ENCODE measurements around the gene MAGEA2.
"Not testable (repeated sequence)": the region's sequence is repeated elsewhere in the genome, so short reads cannot be mapped to it uniquely, and the experiment has no call there.

The MAGEA2 gene

GRCh38 chrX:152735101-152735500, 18.5 kb downstream of the MAGEA2 start:
- Histone ChIP-seq H3K36me3 (ENCODE audit: control insufficient read depth, insufficient read depth, low read length) (no peaks in the 10 kb centered on the region), H3K4me3 (ENCODE audit: low read length) (no peak overlapping the region), H3K9ac (ENCODE audit: low read length) (no peak overlapping the region), H3K27me3 (ENCODE audit: control insufficient read depth, insufficient read depth, low read length) (no peaks in the 10 kb centered on the region), H3K4me1 (ENCODE audit: control insufficient read depth, insufficient read depth, low read length) (no peaks in the 10 kb centered on the region), H3K27ac (ENCODE audit: low read depth, low read length) (no peak overlapping the region)

- not testable (repeated sequence) for H3K4me1 ChIP-seq (ENCODE audit: control insufficient read depth, insufficient read depth, low read length); H3K27ac ChIP-seq (ENCODE audit: low read depth, low read length); H3K36me3 ChIP-seq (ENCODE audit: control insufficient read depth, insufficient read depth, low read length); H3K9ac ChIP-seq (ENCODE audit: low read length); H3K4me3 ChIP-seq (ENCODE audit: low read length); H3K27me3 ChIP-seq (ENCODE audit: control insufficient read depth, insufficient read depth, low read length)
Measured at GRCh38 chrX:152734143-152734858, 19.3 kb downstream of the MAGEA2 start.

GRCh38 chrX:152733261-152733975, 20.2 kb downstream of the MAGEA2 start, which contains the start of the genes CSAG1 and MAGEA12:
Gene CSAG1, minus strand, starts transcription at chrX:152733721. Its CDS starts 1,261 bp downstream, at chrX:152732460.
Gene MAGEA12, plus strand, starts transcription at chrX:152733757. Its CDS starts 2,405 bp downstream, at chrX:152736162.
- H3K36me3 ChIP-seq (ENCODE audit: control insufficient read depth, insufficient read depth, low read length) = no peaks in the 10 kb centered on the region
- H3K9ac ChIP-seq (ENCODE audit: low read length) = no peak within 1 kb of the TSS
- H3K4me3 ChIP-seq (ENCODE audit: low read length) = no peak within 1 kb of the TSS
- H3K27me3 ChIP-seq (ENCODE audit: control insufficient read depth, insufficient read depth, low read length) = no peaks in the 10 kb centered on the region
- no peak within 1 kb of the TSS for H3K27ac ChIP-seq (ENCODE audit: low read depth, low read length)
- no peaks in the 10 kb centered on the region for H3K4me1 ChIP-seq (ENCODE audit: control insufficient read depth, insufficient read depth, low read length)

- Histone ChIP-seq H3K9ac (ENCODE audit: low read length) (no peak overlapping the region), H3K4me1 (ENCODE audit: control insufficient read depth, insufficient read depth, low read length) (no peaks in the 10 kb centered on the region), H3K4me3 (ENCODE audit: low read length) (no peak overlapping the region), H3K27me3 (ENCODE audit: control insufficient read depth, insufficient read depth, low read length) (no peaks in the 10 kb centered on the region), H3K27ac (ENCODE audit: low read depth, low read length) (no peak overlapping the region), H3K36me3 (ENCODE audit: control insufficient read depth, insufficient read depth, low read length) (no peaks in the 10 kb centered on the region)
Measured at GRCh38 chrX:152725409-152725808, 28.2 kb downstream of the MAGEA2 start.

GRCh38 chrX:152713815-152714787, 39.5 kb downstream of the MAGEA2 start, which contains the start of gene MAGEA2B:
Gene MAGEA2B, plus strand, starts transcription at chrX:152714628. Its CDS starts 2,479 bp downstream, at chrX:152717107.
- H3K4me1 ChIP-seq (ENCODE audit: control insufficient read depth, insufficient read depth, low read length); H3K27ac ChIP-seq (ENCODE audit: low read depth, low read length); H3K27me3 ChIP-seq (ENCODE audit: control insufficient read depth, insufficient read depth, low read length); H3K36me3 ChIP-seq (ENCODE audit: control insufficient read depth, insufficient read depth, low read length); H3K9ac ChIP-seq (ENCODE audit: low read length); H3K4me3 ChIP-seq (ENCODE audit: low read length): not testable (repeated sequence)

- not testable (repeated sequence) for H3K4me1 ChIP-seq (ENCODE audit: control insufficient read depth, insufficient read depth, low read length); H3K36me3 ChIP-seq (ENCODE audit: control insufficient read depth, insufficient read depth, low read length); H3K4me3 ChIP-seq (ENCODE audit: low read length); H3K27ac ChIP-seq (ENCODE audit: low read depth, low read length); H3K9ac ChIP-seq (ENCODE audit: low read length); H3K27me3 ChIP-seq (ENCODE audit: control insufficient read depth, insufficient read depth, low read length)
Measured at GRCh38 chrX:152713195-152713594, 40.4 kb downstream of the MAGEA2 start.

- H3K4me1 ChIP-seq (ENCODE audit: control insufficient read depth, insufficient read depth, low read length); H3K27me3 ChIP-seq (ENCODE audit: control insufficient read depth, insufficient read depth, low read length); H3K4me3 ChIP-seq (ENCODE audit: low read length); H3K9ac ChIP-seq (ENCODE audit: low read length); H3K36me3 ChIP-seq (ENCODE audit: control insufficient read depth, insufficient read depth, low read length); H3K27ac ChIP-seq (ENCODE audit: low read depth, low read length): not testable (repeated sequence)
Measured at GRCh38 chrX:152709173-152709572, 44.5 kb downstream of the MAGEA2 start, which contains the start of gene CSAG2. Gene CSAG2, minus strand, starts transcription at chrX:152709273. Its CDS starts 161 bp downstream, at chrX:152709112.

GRCh38 chrX:152706500-152706899, 47.1 kb downstream of the MAGEA2 start:
- H3K27me3 ChIP-seq (ENCODE audit: control insufficient read depth, insufficient read depth, low read length); H3K4me3 ChIP-seq (ENCODE audit: low read length); H3K27ac ChIP-seq (ENCODE audit: low read depth, low read length); H3K4me1 ChIP-seq (ENCODE audit: control insufficient read depth, insufficient read depth, low read length); H3K36me3 ChIP-seq (ENCODE audit: control insufficient read depth, insufficient read depth, low read length); H3K9ac ChIP-seq (ENCODE audit: low read length): not testable (repeated sequence)

GRCh38 chrX:152700390-152700789, 53.3 kb downstream of the MAGEA2 start:
- not testable (repeated sequence) for H3K36me3 ChIP-seq (ENCODE audit: control insufficient read depth, insufficient read depth, low read length); H3K27ac ChIP-seq (ENCODE audit: low read depth, low read length); H3K4me3 ChIP-seq (ENCODE audit: low read length); H3K27me3 ChIP-seq (ENCODE audit: control insufficient read depth, insufficient read depth, low read length); H3K4me1 ChIP-seq (ENCODE audit: control insufficient read depth, insufficient read depth, low read length); H3K9ac ChIP-seq (ENCODE audit: low read length)

Data from rectal smooth muscle tissue (tissue), 1 donor.